Neural progenitor cell (in vitro differentiated cells): Measurements from ENCODE around the gene FTCD. TPM values are rescaled to one million over a fixed set of nuclear protein-coding genes. Genes with fewer than 3 reads are reported as not detected.

ENCODE experiments used
- DNase-seq: peaks from one replicate; pipeline ENCODE4 v3.0.0-alpha.2; 2016; ENCODE audit warnings: low spot score
- H2AFZ ChIP-seq: fragments of 200-600 bp; sonication (generic); replicated peaks from 2 replicates; pipeline ENCODE4 v1.6.1; 2016; ENCODE audit warnings: antibody characterized with exemption
- H3F3A ChIP-seq: fragments of 200-600 bp; sonication (generic); 2 replicates; pipeline ENCODE4 v1.6.1; 2016; ENCODE audit warnings: antibody characterized with exemption, low read depth
- H3K27ac ChIP-seq: fragments of 200-600 bp; sonication (generic); 2 replicates; pipeline ENCODE4 v1.5.1; 2016; ENCODE audit warnings: mild to moderate bottlenecking
- H3K27me3 ChIP-seq: fragments of 200-600 bp; sonication (generic); 2 replicates; pipeline ENCODE4 v1.6.1; 2016; ENCODE audit warnings: mild to moderate bottlenecking, moderate library complexity
- H3K36me3 ChIP-seq: fragments of 200-600 bp; sonication (generic); 2 replicates; pipeline ENCODE4 v1.5.1; 2016
- H3K4me1 ChIP-seq: fragments of 200-600 bp; sonication (generic); 2 replicates; pipeline ENCODE4 v1.6.1; 2016; ENCODE audit warnings: mixed run types
- H3K4me2 ChIP-seq: fragments of 200-600 bp; sonication (generic); 2 replicates; pipeline ENCODE4 v1.6.1; 2016
- H3K4me3 ChIP-seq: fragments of 200-600 bp; sonication (generic); 2 replicates; pipeline ENCODE4 v1.5.1; 2016
- H3K79me2 ChIP-seq: fragments of 200-600 bp; sonication (generic); 2 replicates; pipeline ENCODE4 v1.6.1; 2016; ENCODE audit warnings: low read depth
- H3K9ac ChIP-seq: fragments of 200-600 bp; sonication (generic); 2 replicates; pipeline ENCODE4 v1.6.1; 2016
- H3K9me3 ChIP-seq: fragments of 200-600 bp; sonication (generic); 2 replicates; pipeline ENCODE4 v1.5.1; 2016; ENCODE audit warnings: low read depth
- H4K20me1 ChIP-seq: fragments of 200-600 bp; sonication (generic); 2 replicates; pipeline ENCODE4 v1.6.1; 2016; ENCODE audit warnings: low read depth
- H3K27ac Mint-ChIP-seq: 3 replicates; pipeline ENCODE4 v1.8.0; 2021; ENCODE audit warnings: mixed read lengths
- H3K27me3 Mint-ChIP-seq: 2 replicates; pipeline ENCODE4 v1.8.0; 2022; ENCODE audit warnings: low read depth, mild to moderate bottlenecking, inconsistent platforms, moderate library complexity, mixed read lengths; ENCODE audit not compliant: insufficient read depth
- H3K36me3 Mint-ChIP-seq: 3 replicates; pipeline ENCODE4 v1.8.0; 2021; ENCODE audit warnings: mixed read lengths
- H3K4me1 Mint-ChIP-seq: 3 replicates; pipeline ENCODE4 v1.8.0; 2021; ENCODE audit warnings: mixed read lengths
- H3K4me3 Mint-ChIP-seq: 3 replicates; pipeline ENCODE4 v1.8.0; 2021; ENCODE audit warnings: mild to moderate bottlenecking, moderate library complexity, mixed read lengths
- H3K9me3 Mint-ChIP-seq: 3 replicates; pipeline ENCODE4 v1.8.0; 2020; ENCODE audit warnings: mixed read lengths
- CTCF ChIP-seq: fragments of 200-600 bp; sonication (generic); IDR thresholded peaks from 2 replicates; pipeline ENCODE4 v1.5.1; 2017; ENCODE audit warnings: antibody characterized with exemption, mild to moderate bottlenecking
- EZH2 ChIP-seq: fragments of 200-600 bp; sonication (generic); IDR thresholded peaks from 2 replicates; pipeline ENCODE4 v1.6.1; 2017; ENCODE audit warnings: antibody characterized with exemption, mild to moderate bottlenecking, moderate library complexity
- EZH2phosphoT487 ChIP-seq: fragments of 200-600 bp; sonication (generic); IDR thresholded peaks from 2 replicates; pipeline ENCODE4 v1.6.1; 2017; ENCODE audit warnings: antibody characterized with exemption
- total RNA-seq: library from RNA; depleted of rRNA; stranded (reverse); fragments of >200 nt; gene quantifications from 2 replicates; pipeline ENCODE4 v1.2.3, GENCODE V29; 2015; ENCODE audit warnings: low replicate concordance

Gene FTCD
- total RNA-seq, 1 donor from 2014 or later: not detected

- TF ChIP-seq EZH2: no peak
- no peak for TF ChIP-seq EZH2phosphoT487
- TF ChIP-seq CTCF: no peak
- Histone ChIP-seq H3K27me3 (peaks cover 30% of the 10 kb centered on the region), H3K9me3 (no peaks in the 10 kb centered on the region), H2AFZ (no peak overlapping the region), H3K4me1 (no peaks in the 10 kb centered on the region), H3K79me2 (no peaks in the 10 kb centered on the region), H3F3A (peaks cover 3% of the 10 kb centered on the region), H3K4me2 (peak overlapping the region; percentile 5), H3K36me3 (no peaks in the 10 kb centered on the region), H3K9ac (no peak overlapping the region), H4K20me1 (no peaks in the 10 kb centered on the region), H3K27ac (no peak overlapping the region), H3K4me3 (no peak overlapping the region)
- Mint-ChIP-seq H3K36me3 (no peaks in the 10 kb centered on the region), H3K9me3 (peaks cover 5% of the 10 kb centered on the region), H3K4me3 (no peak overlapping the region), H3K27ac (no peak overlapping the region), H3K4me1 (peaks cover 4% of the 10 kb centered on the region), H3K27me3 (peaks cover 17% of the 10 kb centered on the region)
- DNase-seq: no peak
These were observed 18.5 kb downstream of the FTCD start for GRCh38 chr21:46136739-46137349.

- H3K27me3 ChIP-seq: peaks cover 21% of the 10 kb centered on the region
- peaks cover 3% of the 10 kb centered on the region for H3F3A ChIP-seq
- H4K20me1 ChIP-seq: no peaks in the 10 kb centered on the region
- H3K27ac ChIP-seq: no peak overlapping the region
- H3K4me2 ChIP-seq: no peak overlapping the region
- H3K36me3 Mint-ChIP-seq: no peaks in the 10 kb centered on the region
- no peak overlapping the region for H3K9ac ChIP-seq
- H3K79me2 ChIP-seq: no peaks in the 10 kb centered on the region
- no peaks in the 10 kb centered on the region for H3K4me1 ChIP-seq
- H3K4me1 Mint-ChIP-seq: peaks cover 4% of the 10 kb centered on the region
- H3K9me3 ChIP-seq: no peaks in the 10 kb centered on the region
- no peaks in the 10 kb centered on the region for H3K36me3 ChIP-seq
- H3K27me3 Mint-ChIP-seq: peaks cover 16% of the 10 kb centered on the region
- peaks cover 3% of the 10 kb centered on the region for H3K9me3 Mint-ChIP-seq
- no peak overlapping the region for H3K4me3 ChIP-seq
- TF ChIP-seq CTCF (no peak), EZH2 (no peak), EZH2phosphoT487 (no peak)
- H3K4me3 Mint-ChIP-seq: no peak overlapping the region
- H3K27ac Mint-ChIP-seq: no peak overlapping the region
- no peak for DNase-seq
- H2AFZ ChIP-seq: no peak overlapping the region
These were observed 19.5 kb downstream of the FTCD start for GRCh38 chr21:46135782-46136395.

GRCh38 chr21:46131838-46132651, 23.3 kb downstream of the FTCD start:
- Histone ChIP-seq H3K9ac (no peak overlapping the region), H2AFZ (no peak overlapping the region), H3K36me3 (no peaks in the 10 kb centered on the region), H3K4me3 (no peak overlapping the region), H4K20me1 (no peaks in the 10 kb centered on the region), H3K27ac (no peak overlapping the region), H3K9me3 (no peaks in the 10 kb centered on the region), H3F3A (peaks cover 3% of the 10 kb centered on the region), H3K27me3 (no peaks in the 10 kb centered on the region), H3K4me2 (no peak overlapping the region), H3K79me2 (no peaks in the 10 kb centered on the region), H3K4me1 (peaks cover 9% of the 10 kb centered on the region)
- Mint-ChIP-seq H3K4me1 (peaks cover 9% of the 10 kb centered on the region), H3K27ac (no peak overlapping the region), H3K27me3 (peaks cover 10% of the 10 kb centered on the region), H3K9me3 (peaks cover 3% of the 10 kb centered on the region), H3K4me3 (no peak overlapping the region), H3K36me3 (no peaks in the 10 kb centered on the region)
- no peak for DNase-seq
- no peak for TF ChIP-seq EZH2
- TF ChIP-seq CTCF: no peak
- TF ChIP-seq EZH2phosphoT487: no peak
